NOMO-1 treated with DMSO at 0.1 percent for 48 hours (cell line): ENCODE results near the gene CPN1.
"Not testable (repeated sequence)": the region's sequence is repeated elsewhere in the genome, so short reads cannot be mapped to it uniquely, and the experiment has no call there.

Experiments
- DNase-seq: peaks from one replicate; lab custom pipeline; 2025; ENCODE audit not compliant: unreplicated experiment; lab: John Stamatoyannopoulos, UW

Gene CPN1

GRCh38 chr10:100082276-100082675, 607 bp upstream of the CPN1 start:
- not testable (repeated sequence) for DNase-seq

DNA sequence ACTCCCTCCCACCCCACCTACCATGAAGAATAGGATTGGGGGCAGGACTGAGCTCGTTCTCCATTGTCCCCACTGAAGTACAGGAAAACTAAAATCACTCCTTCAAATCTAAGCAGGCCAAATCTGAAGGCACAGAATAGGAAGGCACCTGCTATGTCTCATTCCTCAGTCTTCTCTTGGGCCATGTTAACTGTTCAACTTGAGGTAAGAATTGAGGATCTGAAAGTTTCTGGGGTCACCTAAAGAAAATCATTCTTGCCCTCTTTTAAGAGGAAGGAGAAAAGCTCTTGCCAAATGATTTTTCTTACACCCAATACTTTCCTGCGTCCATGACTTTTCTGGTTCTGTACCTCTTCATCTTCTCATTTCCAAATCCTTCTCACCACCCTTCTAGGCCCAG, 4.9 kb downstream of the CPN1 start:
- peak; percentile 42 for DNase-seq

DNA sequence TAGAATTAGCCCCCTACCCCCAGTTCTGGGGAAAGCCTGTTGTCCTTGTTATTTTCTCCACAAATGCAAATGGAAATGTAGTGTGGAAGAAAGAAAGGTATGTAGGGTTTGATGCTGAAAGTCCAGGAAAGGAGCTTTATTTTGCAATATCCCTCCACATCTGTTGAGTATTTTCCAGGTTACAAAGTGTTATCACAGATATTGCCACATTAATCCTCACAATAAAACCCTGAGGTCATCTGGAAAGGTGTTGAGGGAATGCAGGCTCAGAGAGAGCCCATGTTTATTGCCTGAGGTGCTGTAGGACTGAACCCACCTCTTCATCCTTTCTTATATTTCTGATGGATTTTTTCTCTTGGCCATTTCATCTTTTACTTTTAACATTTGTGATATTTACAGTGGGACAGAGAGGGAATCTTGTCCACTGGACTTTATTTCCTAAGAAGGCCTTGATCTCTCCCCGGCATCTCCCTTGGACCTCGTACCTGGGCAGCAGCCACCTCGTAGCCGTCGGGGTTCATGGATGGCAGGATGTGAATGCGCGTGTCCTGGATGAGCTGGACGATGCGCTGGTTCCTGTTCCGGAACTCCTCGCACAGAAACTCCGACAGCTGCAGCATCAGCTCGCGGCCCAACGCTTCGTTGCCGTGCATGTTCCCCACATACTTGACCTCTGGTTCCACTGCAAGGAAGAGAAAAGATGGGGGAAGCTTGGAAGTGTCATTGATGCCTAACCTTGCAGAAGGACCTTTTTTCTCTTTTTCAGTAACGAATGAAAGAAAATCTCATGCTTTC, 6.0 kb downstream of the CPN1 start:
- DNase-seq, result no peak

- no peak for DNase-seq
Observed at GRCh38 chr10:100072514-100072913, 9.2 kb downstream of the CPN1 start.

- DNase-seq, result no peak
Observed at GRCh38 chr10:100071529-100071928, 10.1 kb downstream of the CPN1 start.

GRCh38 chr10:100067466-100067865, 14.2 kb downstream of the CPN1 start:
- DNase-seq, result no peak

GRCh38 chr10:100065084-100065660, 16.5 kb downstream of the CPN1 start:
- DNase-seq, result no peak

GRCh38 chr10:100061401-100061800, 20.3 kb downstream of the CPN1 start:
- no peak for DNase-seq

DNA sequence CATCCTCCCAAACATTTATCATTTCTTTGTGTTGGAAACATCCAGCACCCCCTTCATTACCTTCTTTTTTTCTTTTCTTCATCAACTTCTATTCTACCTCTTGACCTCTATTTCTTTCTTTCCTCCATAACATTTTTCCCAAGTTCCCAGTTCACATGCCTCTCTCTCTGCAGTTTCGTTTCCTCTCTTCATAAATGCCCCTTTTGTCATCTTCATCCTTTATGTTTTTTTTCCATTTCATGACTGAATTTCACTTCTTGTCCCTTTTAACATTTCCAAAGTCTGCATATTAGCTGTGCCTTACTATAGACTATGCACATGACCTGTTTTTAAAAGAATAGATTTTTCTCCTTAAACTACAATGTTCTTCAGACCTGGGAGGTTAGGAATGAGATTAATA, 23.7 kb downstream of the CPN1 start:
- no peak for DNase-seq

DNA sequence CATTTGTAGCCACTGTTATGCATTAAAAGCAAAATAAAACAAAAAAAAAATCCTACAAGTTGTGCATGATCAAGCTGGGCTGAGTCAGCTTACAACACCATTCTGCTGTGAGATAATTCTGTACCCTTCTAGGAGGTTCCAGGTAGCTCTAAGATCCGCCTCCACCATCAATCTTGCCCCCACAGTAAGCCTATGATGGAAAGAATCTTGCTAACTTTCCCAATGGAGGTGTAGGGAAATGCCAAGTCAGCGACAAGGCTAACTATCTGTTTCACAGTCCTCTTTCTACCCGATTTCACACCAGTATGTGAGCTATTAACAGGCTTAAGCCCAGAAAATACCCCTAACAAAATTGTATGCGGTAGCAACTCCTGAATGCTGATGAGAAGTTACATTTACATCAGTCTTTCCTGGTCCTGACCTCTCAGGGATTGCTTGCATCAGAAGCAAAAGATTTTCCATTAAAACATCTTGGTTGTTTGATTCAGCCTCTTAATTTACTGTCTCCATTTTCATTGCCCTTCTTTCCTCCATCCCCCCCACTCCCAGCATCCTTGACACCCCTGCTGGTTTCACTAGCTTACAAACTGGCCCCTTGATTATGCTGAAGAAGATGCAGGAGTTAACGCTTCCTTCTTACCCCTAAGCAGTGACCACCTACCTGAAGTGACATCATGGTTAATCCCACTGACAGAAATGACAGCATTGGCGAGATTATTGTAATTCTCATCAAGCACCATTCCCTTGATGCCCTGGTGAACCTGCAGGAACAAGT, 27.8 kb downstream of the CPN1 start:
- no peak for DNase-seq

- peak; percentile 75 for DNase-seq
Observed at GRCh38 chr10:100046021-100046486, 35.6 kb downstream of the CPN1 start.

DNA sequence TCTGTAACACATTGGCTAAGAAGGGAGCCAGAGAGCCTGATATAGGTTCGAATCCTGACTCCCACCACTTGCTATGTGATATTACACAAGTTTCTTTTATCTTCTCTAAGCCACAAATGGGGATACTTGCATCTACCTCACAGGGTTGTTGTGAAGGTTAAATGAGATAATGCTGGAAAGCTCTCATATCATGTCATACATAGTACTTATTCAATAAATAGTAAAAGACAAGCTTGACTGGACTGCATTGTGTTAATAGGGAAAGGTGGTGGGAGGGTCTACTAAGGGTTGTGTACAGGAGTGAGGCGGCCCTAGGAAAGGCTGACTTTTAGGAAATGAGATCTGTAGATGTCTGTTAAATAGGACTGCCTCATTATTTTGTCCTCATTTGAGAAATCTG, 36.1 kb downstream of the CPN1 start:
- no peak for DNase-seq

GRCh38 chr10:100043796-100044195, 37.9 kb downstream of the CPN1 start:
- DNase-seq, result no peak

DNA sequence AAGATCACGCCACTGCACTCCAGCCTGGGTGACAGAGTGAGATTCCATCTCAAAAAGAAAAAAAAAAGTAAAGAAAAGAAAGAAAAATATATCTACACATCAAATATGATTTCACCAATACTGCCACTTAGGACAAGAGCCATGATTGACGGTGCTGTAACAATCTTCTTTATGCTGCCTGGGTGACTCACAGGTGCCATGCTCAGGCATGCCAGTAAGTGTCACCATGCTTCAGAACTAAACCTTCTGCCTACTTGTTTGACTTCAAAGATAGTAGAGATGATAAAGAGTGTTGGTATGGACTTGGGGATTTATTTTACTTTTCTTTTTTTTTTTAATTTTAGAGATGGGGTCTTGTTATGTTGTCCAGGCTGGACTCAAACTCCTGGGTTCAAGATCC, 38.3 kb downstream of the CPN1 start:
- DNase-seq, result peak; percentile 28

- DNase-seq, result no peak
Observed at GRCh38 chr10:100041306-100042002, 40.2 kb downstream of the CPN1 start.

DNA sequence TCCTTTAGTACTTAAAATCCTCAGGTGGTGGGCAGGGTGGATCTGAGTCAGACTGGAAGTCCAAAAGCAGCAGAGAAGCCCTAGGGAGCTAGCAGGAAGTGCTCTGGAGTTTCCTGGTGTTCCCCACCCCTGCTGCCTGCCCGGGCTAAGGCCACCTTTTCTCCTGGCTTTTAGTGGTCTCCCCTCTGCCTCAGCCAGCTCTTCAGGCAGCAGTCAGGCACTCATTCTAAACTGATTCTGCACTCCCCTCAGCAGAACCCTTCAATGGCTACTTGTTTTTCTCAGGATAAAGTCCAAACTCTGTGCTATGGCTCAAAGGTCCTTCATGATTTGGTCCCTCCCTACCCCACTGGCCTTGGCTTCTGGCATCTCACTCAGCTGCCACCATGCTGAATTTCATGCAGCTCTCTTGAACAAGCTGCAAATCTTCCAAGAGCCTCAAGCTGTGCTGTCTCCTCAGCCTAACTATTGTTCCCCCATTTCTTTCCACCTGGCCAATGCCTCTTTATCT, 43.1 kb downstream of the CPN1 start:
- no peak for DNase-seq

- no peak for DNase-seq
Observed at GRCh38 chr10:100037758-100038315, 43.8 kb downstream of the CPN1 start.

- DNase-seq, result no peak
Observed at GRCh38 chr10:100036850-100037249, 44.8 kb downstream of the CPN1 start.

DNA sequence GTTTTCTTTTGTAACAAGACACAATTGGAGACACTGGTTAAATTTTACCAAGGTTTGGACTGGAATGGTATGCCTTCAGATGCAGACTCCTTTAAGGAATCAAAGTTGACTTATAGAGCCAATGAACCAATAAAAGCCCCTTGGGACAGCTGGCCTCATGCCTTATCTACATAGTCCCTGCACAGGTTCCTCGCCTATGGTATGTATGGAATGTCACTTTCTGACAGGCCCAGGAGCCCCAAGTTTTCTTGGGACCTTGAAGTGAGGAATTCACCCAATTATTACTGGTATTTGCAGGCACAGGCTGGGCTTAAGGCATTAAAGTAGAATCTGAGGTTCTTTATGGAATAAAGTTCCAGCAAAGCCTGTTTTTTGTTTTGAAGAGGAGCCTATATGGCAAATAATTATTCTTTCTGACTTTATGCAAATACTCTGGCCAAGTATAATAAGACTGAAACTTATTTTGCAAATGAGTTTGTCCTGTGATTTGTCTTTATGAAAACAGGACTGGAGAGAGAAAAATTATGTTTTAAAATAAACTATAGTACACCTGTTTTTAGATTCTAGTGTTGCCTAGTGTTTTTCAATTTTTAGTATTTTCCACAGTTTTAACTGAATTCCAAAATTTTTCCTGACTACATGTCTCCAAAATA, 47.8 kb downstream of the CPN1 start:
- no peak for DNase-seq

DNA sequence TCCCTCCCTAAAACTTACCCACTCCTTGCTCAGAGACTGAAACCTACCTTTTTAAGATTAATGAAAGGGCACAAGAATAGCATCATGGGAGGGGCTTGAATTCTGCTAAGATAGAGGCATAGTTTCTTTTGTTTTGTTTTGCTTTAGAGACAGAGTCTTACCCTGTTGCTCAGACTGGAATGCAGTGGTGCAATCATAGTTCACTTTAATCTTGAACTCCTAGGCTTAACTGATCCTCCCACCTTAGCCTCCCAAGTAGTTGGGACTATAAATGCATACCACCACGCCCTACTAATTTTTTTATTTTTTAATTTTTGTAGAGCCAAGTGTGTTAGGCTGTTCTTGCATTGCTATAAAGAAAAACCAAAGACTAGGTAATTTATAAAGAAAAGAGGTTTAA, 54.3 kb downstream of the CPN1 start:
- no peak for DNase-seq
